ENCODE data around the gene TRAF5.
"Not testable (repeated sequence)": the region's sequence is repeated elsewhere in the genome, so short reads cannot be mapped to it uniquely, and the experiment has no call there.

The TRAF5 gene

GRCh38 chr1:211344152-211344618, 17.6 kb downstream of the TRAF5 start:
- no peak overlapping the region for H3K4me3 ChIP-seq (ENCODE audit: low read depth, low read length)

- no peak overlapping the region for H3K4me3 ChIP-seq (ENCODE audit: low read depth, low read length)
Observed at GRCh38 chr1:211345719-211346118, 19.1 kb downstream of the TRAF5 start.

- no peak overlapping the region for H3K4me3 ChIP-seq (ENCODE audit: low read depth, low read length)
Observed at GRCh38 chr1:211347077-211347844, 20.6 kb downstream of the TRAF5 start.

GRCh38 chr1:211348547-211348946, 21.9 kb downstream of the TRAF5 start:
- no peak overlapping the region for H3K4me3 ChIP-seq (ENCODE audit: low read depth, low read length)

GRCh38 chr1:211349741-211350140, 23.1 kb downstream of the TRAF5 start:
- H3K4me3 ChIP-seq (ENCODE audit: low read depth, low read length) = no peak overlapping the region

GRCh38 chr1:211352055-211352454, 25.4 kb downstream of the TRAF5 start:
- not testable (repeated sequence) for H3K4me3 ChIP-seq (ENCODE audit: low read depth, low read length)

GRCh38 chr1:211352465-211352864, 25.8 kb downstream of the TRAF5 start:
- H3K4me3 ChIP-seq (ENCODE audit: low read depth, low read length) = no peak overlapping the region

- no peak overlapping the region for H3K4me3 ChIP-seq (ENCODE audit: low read depth, low read length)
Observed at GRCh38 chr1:211352985-211353515, 26.4 kb downstream of the TRAF5 start.

- H3K4me3 ChIP-seq (ENCODE audit: low read depth, low read length) = no peak overlapping the region
Observed at GRCh38 chr1:211353562-211354212, 27.1 kb downstream of the TRAF5 start.

GRCh38 chr1:211355873-211356272, 29.2 kb downstream of the TRAF5 start:
- no peak overlapping the region for H3K4me3 ChIP-seq (ENCODE audit: low read depth, low read length)

GRCh38 chr1:211356723-211357407, 30.2 kb downstream of the TRAF5 start:
- no peak overlapping the region for H3K4me3 ChIP-seq (ENCODE audit: low read depth, low read length)

- no peak overlapping the region for H3K4me3 ChIP-seq (ENCODE audit: low read depth, low read length)
Observed at GRCh38 chr1:211358685-211359084, 32.1 kb downstream of the TRAF5 start.

GRCh38 chr1:211359876-211360275, 33.2 kb downstream of the TRAF5 start:
- H3K4me3 ChIP-seq (ENCODE audit: low read depth, low read length) = no peak overlapping the region

- H3K4me3 ChIP-seq (ENCODE audit: low read depth, low read length) = no peak overlapping the region
Observed at GRCh38 chr1:211361202-211361601, 34.6 kb downstream of the TRAF5 start.

- no peak overlapping the region for H3K4me3 ChIP-seq (ENCODE audit: low read depth, low read length)
Observed at GRCh38 chr1:211369640-211370039, 43.0 kb downstream of the TRAF5 start.

- H3K4me3 ChIP-seq (ENCODE audit: low read depth, low read length) = no peak overlapping the region
Observed at GRCh38 chr1:211370669-211371068, 44.0 kb downstream of the TRAF5 start.

- no peak overlapping the region for H3K4me3 ChIP-seq (ENCODE audit: low read depth, low read length)
Observed at GRCh38 chr1:211371406-211372105, 44.9 kb downstream of the TRAF5 start.

- H3K4me3 ChIP-seq (ENCODE audit: low read depth, low read length) = no peak overlapping the region
Observed at GRCh38 chr1:211372463-211372862, 45.8 kb downstream of the TRAF5 start.

- no peak overlapping the region for H3K4me3 ChIP-seq (ENCODE audit: low read depth, low read length)
Observed at GRCh38 chr1:211375146-211375818, 48.6 kb downstream of the TRAF5 start.

- no peak overlapping the region for H3K4me3 ChIP-seq (ENCODE audit: low read depth, low read length)
Observed at GRCh38 chr1:211375949-211376348, 49.3 kb downstream of the TRAF5 start.

Data from iPS-11a (cell line).